ENCODE results near the gene CCDC158.

Gene CCDC158

GRCh38 chr4:76386566-76387305 lies 34.2 kb downstream of the CCDC158 start:
- Histone ChIP-seq H3K9me3 (ENCODE audit: control insufficient read depth in 2 of 2, low read length in 2 of 2) (no peaks in the 10 kb centered on the region), H3K4me1 (ENCODE audit: control insufficient read depth, insufficient read depth, low read length) (no peaks in the 10 kb centered on the region), H3K9ac (ENCODE audit: low read length in 2 of 2) (no peak overlapping the region), H3K27ac (ENCODE audit: low read length) (no peak overlapping the region), H3K36me3 (ENCODE audit: control insufficient read depth in 2 of 2, insufficient read depth in 2 of 2, low read length in 2 of 2) (no peaks in the 10 kb centered on the region), H3K4me3 (ENCODE audit: low read length in 2 of 2) (no peak overlapping the region), H3K27me3 (ENCODE audit: control insufficient read depth in 1 of 2, insufficient read depth in 2 of 2, low read length in 2 of 2) (no peaks in the 10 kb centered on the region)

GRCh38 chr4:76385974-76386373 lies 35.0 kb downstream of the CCDC158 start:
- Histone ChIP-seq H3K27me3 (ENCODE audit: control insufficient read depth in 1 of 2, insufficient read depth in 2 of 2, low read length in 2 of 2) (no peaks in the 10 kb centered on the region), H3K27ac (ENCODE audit: low read length) (no peak overlapping the region), H3K4me1 (ENCODE audit: control insufficient read depth, insufficient read depth, low read length) (no peaks in the 10 kb centered on the region), H3K36me3 (ENCODE audit: control insufficient read depth in 2 of 2, insufficient read depth in 2 of 2, low read length in 2 of 2) (no peaks in the 10 kb centered on the region), H3K9me3 (ENCODE audit: control insufficient read depth in 2 of 2, low read length in 2 of 2) (no peaks in the 10 kb centered on the region), H3K9ac (ENCODE audit: low read length in 2 of 2) (no peak overlapping the region), H3K4me3 (ENCODE audit: low read length in 2 of 2) (no peak overlapping the region)

- Histone ChIP-seq H3K4me3 (ENCODE audit: low read length in 2 of 2) (no peak overlapping the region), H3K9ac (ENCODE audit: low read length in 2 of 2) (no peak overlapping the region), H3K9me3 (ENCODE audit: control insufficient read depth in 2 of 2, low read length in 2 of 2) (no peaks in the 10 kb centered on the region), H3K27ac (ENCODE audit: low read length) (no peak overlapping the region), H3K4me1 (ENCODE audit: control insufficient read depth, insufficient read depth, low read length) (no peaks in the 10 kb centered on the region), H3K36me3 (ENCODE audit: control insufficient read depth in 2 of 2, insufficient read depth in 2 of 2, low read length in 2 of 2) (no peaks in the 10 kb centered on the region), H3K27me3 (ENCODE audit: control insufficient read depth in 1 of 2, insufficient read depth in 2 of 2, low read length in 2 of 2) (no peaks in the 10 kb centered on the region)
Measured at GRCh38 chr4:76384052-76384451, 36.9 kb downstream of the CCDC158 start.

- Histone ChIP-seq H3K4me1 (ENCODE audit: control insufficient read depth, insufficient read depth, low read length) (no peaks in the 10 kb centered on the region), H3K9me3 (ENCODE audit: control insufficient read depth in 2 of 2, low read length in 2 of 2) (no peaks in the 10 kb centered on the region), H3K27ac (ENCODE audit: low read length) (no peak overlapping the region), H3K27me3 (ENCODE audit: control insufficient read depth in 1 of 2, insufficient read depth in 2 of 2, low read length in 2 of 2) (no peaks in the 10 kb centered on the region), H3K9ac (ENCODE audit: low read length in 2 of 2) (no peak overlapping the region), H3K4me3 (ENCODE audit: low read length in 2 of 2) (no peak overlapping the region), H3K36me3 (ENCODE audit: control insufficient read depth in 2 of 2, insufficient read depth in 2 of 2, low read length in 2 of 2) (no peaks in the 10 kb centered on the region)
Measured at GRCh38 chr4:76383001-76383400, 37.9 kb downstream of the CCDC158 start.

GRCh38 chr4:76381986-76382385 lies 39.0 kb downstream of the CCDC158 start:
- H3K4me3 ChIP-seq (ENCODE audit: low read length in 2 of 2): no peak overlapping the region
- no peaks in the 10 kb centered on the region for H3K9me3 ChIP-seq (ENCODE audit: control insufficient read depth in 2 of 2, low read length in 2 of 2)
- no peaks in the 10 kb centered on the region for H3K4me1 ChIP-seq (ENCODE audit: control insufficient read depth, insufficient read depth, low read length)
- no peak overlapping the region for H3K9ac ChIP-seq (ENCODE audit: low read length in 2 of 2)
- no peaks in the 10 kb centered on the region for H3K27me3 ChIP-seq (ENCODE audit: control insufficient read depth in 1 of 2, insufficient read depth in 2 of 2, low read length in 2 of 2)
- H3K36me3 ChIP-seq (ENCODE audit: control insufficient read depth in 2 of 2, insufficient read depth in 2 of 2, low read length in 2 of 2): no peaks in the 10 kb centered on the region
- H3K27ac ChIP-seq (ENCODE audit: low read length): no peak overlapping the region

GRCh38 chr4:76380561-76380960 lies 40.4 kb downstream of the CCDC158 start:
- no peak overlapping the region for H3K4me3 ChIP-seq (ENCODE audit: low read length in 2 of 2)
- H3K36me3 ChIP-seq (ENCODE audit: control insufficient read depth in 2 of 2, insufficient read depth in 2 of 2, low read length in 2 of 2): no peaks in the 10 kb centered on the region
- no peak overlapping the region for H3K9ac ChIP-seq (ENCODE audit: low read length in 2 of 2)
- no peak overlapping the region for H3K27ac ChIP-seq (ENCODE audit: low read length)
- H3K9me3 ChIP-seq (ENCODE audit: control insufficient read depth in 2 of 2, low read length in 2 of 2): no peaks in the 10 kb centered on the region
- no peaks in the 10 kb centered on the region for H3K27me3 ChIP-seq (ENCODE audit: control insufficient read depth in 1 of 2, insufficient read depth in 2 of 2, low read length in 2 of 2)
- no peaks in the 10 kb centered on the region for H3K4me1 ChIP-seq (ENCODE audit: control insufficient read depth, insufficient read depth, low read length)

- no peak overlapping the region for H3K9ac ChIP-seq (ENCODE audit: low read length in 2 of 2)
- H3K4me1 ChIP-seq (ENCODE audit: control insufficient read depth, insufficient read depth, low read length): no peaks in the 10 kb centered on the region
- H3K4me3 ChIP-seq (ENCODE audit: low read length in 2 of 2): no peak overlapping the region
- no peaks in the 10 kb centered on the region for H3K9me3 ChIP-seq (ENCODE audit: control insufficient read depth in 2 of 2, low read length in 2 of 2)
- no peaks in the 10 kb centered on the region for H3K36me3 ChIP-seq (ENCODE audit: control insufficient read depth in 2 of 2, insufficient read depth in 2 of 2, low read length in 2 of 2)
- H3K27me3 ChIP-seq (ENCODE audit: control insufficient read depth in 1 of 2, insufficient read depth in 2 of 2, low read length in 2 of 2): no peaks in the 10 kb centered on the region
- no peak overlapping the region for H3K27ac ChIP-seq (ENCODE audit: low read length)
Measured at GRCh38 chr4:76377911-76378310, 43.0 kb downstream of the CCDC158 start.

GRCh38 chr4:76377481-76377901 lies 43.5 kb downstream of the CCDC158 start:
- Histone ChIP-seq H3K4me3 (ENCODE audit: low read length in 2 of 2) (no peak overlapping the region), H3K36me3 (ENCODE audit: control insufficient read depth in 2 of 2, insufficient read depth in 2 of 2, low read length in 2 of 2) (no peaks in the 10 kb centered on the region), H3K27ac (ENCODE audit: low read length) (no peak overlapping the region), H3K27me3 (ENCODE audit: control insufficient read depth in 1 of 2, insufficient read depth in 2 of 2, low read length in 2 of 2) (no peaks in the 10 kb centered on the region), H3K4me1 (ENCODE audit: control insufficient read depth, insufficient read depth, low read length) (no peaks in the 10 kb centered on the region), H3K9me3 (ENCODE audit: control insufficient read depth in 2 of 2, low read length in 2 of 2) (no peaks in the 10 kb centered on the region), H3K9ac (ENCODE audit: low read length in 2 of 2) (no peak overlapping the region)

GRCh38 chr4:76376534-76376933 lies 44.4 kb downstream of the CCDC158 start:
- Histone ChIP-seq H3K4me1 (ENCODE audit: control insufficient read depth, insufficient read depth, low read length) (no peaks in the 10 kb centered on the region), H3K4me3 (ENCODE audit: low read length in 2 of 2) (no peak overlapping the region), H3K9me3 (ENCODE audit: control insufficient read depth in 2 of 2, low read length in 2 of 2) (no peaks in the 10 kb centered on the region), H3K27ac (ENCODE audit: low read length) (no peak overlapping the region), H3K27me3 (ENCODE audit: control insufficient read depth in 1 of 2, insufficient read depth in 2 of 2, low read length in 2 of 2) (no peaks in the 10 kb centered on the region), H3K36me3 (ENCODE audit: control insufficient read depth in 2 of 2, insufficient read depth in 2 of 2, low read length in 2 of 2) (no peaks in the 10 kb centered on the region), H3K9ac (ENCODE audit: low read length in 2 of 2) (no peak overlapping the region)

- Histone ChIP-seq H3K27ac (ENCODE audit: low read length) (no peak overlapping the region), H3K27me3 (ENCODE audit: control insufficient read depth in 1 of 2, insufficient read depth in 2 of 2, low read length in 2 of 2) (no peaks in the 10 kb centered on the region), H3K36me3 (ENCODE audit: control insufficient read depth in 2 of 2, insufficient read depth in 2 of 2, low read length in 2 of 2) (no peaks in the 10 kb centered on the region), H3K4me1 (ENCODE audit: control insufficient read depth, insufficient read depth, low read length) (no peaks in the 10 kb centered on the region), H3K9me3 (ENCODE audit: control insufficient read depth in 2 of 2, low read length in 2 of 2) (no peaks in the 10 kb centered on the region), H3K4me3 (ENCODE audit: low read length in 2 of 2) (no peak overlapping the region), H3K9ac (ENCODE audit: low read length in 2 of 2) (no peak overlapping the region)
Measured at GRCh38 chr4:76375703-76376102, 45.2 kb downstream of the CCDC158 start.

GRCh38 chr4:76374798-76375197 lies 46.1 kb downstream of the CCDC158 start:
- Histone ChIP-seq H3K27ac (ENCODE audit: low read length) (no peak overlapping the region), H3K9me3 (ENCODE audit: control insufficient read depth in 2 of 2, low read length in 2 of 2) (no peaks in the 10 kb centered on the region), H3K36me3 (ENCODE audit: control insufficient read depth in 2 of 2, insufficient read depth in 2 of 2, low read length in 2 of 2) (no peaks in the 10 kb centered on the region), H3K27me3 (ENCODE audit: control insufficient read depth in 1 of 2, insufficient read depth in 2 of 2, low read length in 2 of 2) (no peaks in the 10 kb centered on the region), H3K4me1 (ENCODE audit: control insufficient read depth, insufficient read depth, low read length) (no peaks in the 10 kb centered on the region), H3K4me3 (ENCODE audit: low read length in 2 of 2) (no peak overlapping the region), H3K9ac (ENCODE audit: low read length in 2 of 2) (no peak overlapping the region)

Data from stomach smooth muscle (tissue), 2 donors.